Measurements from ENCODE around the gene CACNA1D.

The CACNA1D gene

DNA sequence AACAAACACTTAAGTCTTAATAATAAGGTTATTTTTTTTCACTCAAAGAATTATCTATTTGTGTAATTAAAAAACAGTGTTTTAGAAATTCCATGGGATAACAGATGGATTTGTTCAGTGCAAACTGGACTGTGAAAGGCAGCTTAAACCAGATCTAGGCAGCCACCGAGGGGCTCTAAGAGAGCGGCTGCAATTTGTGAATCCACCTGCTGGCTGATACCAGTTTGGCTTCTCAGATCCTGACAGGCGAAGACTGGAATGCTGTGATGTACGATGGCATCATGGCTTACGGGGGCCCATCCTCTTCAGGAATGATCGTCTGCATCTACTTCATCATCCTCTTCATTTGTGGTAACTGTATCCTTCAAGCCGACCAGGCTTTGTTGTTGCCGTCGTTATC is 232.2 kb downstream of the CACNA1D start:
- in situ Hi-C loops (cut with MboI; ENCODE audit: low sequenced_read_pairs, unreplicated experiment), result no loop called here
- TF ChIP-seq, protein P1, sequence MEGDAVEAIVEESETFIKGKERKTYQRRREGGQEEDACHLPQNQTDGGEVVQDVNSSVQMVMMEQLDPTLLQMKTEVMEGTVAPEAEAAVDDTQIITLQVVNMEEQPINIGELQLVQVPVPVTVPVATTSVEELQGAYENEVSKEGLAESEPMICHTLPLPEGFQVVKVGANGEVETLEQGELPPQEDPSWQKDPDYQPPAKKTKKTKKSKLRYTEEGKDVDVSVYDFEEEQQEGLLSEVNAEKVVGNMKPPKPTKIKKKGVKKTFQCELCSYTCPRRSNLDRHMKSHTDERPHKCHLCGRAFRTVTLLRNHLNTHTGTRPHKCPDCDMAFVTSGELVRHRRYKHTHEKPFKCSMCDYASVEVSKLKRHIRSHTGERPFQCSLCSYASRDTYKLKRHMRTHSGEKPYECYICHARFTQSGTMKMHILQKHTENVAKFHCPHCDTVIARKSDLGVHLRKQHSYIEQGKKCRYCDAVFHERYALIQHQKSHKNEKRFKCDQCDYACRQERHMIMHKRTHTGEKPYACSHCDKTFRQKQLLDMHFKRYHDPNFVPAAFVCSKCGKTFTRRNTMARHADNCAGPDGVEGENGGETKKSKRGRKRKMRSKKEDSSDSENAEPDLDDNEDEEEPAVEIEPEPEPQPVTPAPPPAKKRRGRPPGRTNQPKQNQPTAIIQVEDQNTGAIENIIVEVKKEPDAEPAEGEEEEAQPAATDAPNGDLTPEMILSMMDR (IDR thresholded peaks at IDR 0.05; ENCODE audit: borderline replicate concordance, control extremely low read depth, extremely low read depth, insufficient read depth, missing control alignments), result no peak
- DNase-seq (ENCODE audit: low spot score), result no peak

- in situ Hi-C loops (cut with MboI; ENCODE audit: low sequenced_read_pairs, unreplicated experiment), result no loop called here
Measured at GRCh38 chr3:53728606-53729005, 234.2 kb downstream of the CACNA1D start.

GRCh38 chr3:53729159-53729558 is 234.7 kb downstream of the CACNA1D start:
- TF ChIP-seq, protein P1 (IDR thresholded peaks at IDR 0.05; ENCODE audit: borderline replicate concordance, control extremely low read depth, extremely low read depth, insufficient read depth, missing control alignments), result no peak
- DNase-seq (ENCODE audit: low spot score), result no peak
- in situ Hi-C loops (cut with MboI; ENCODE audit: low sequenced_read_pairs, unreplicated experiment), result no loop called here

More at GRCh38 chr3:53728606-53729005, 234.2 kb downstream of the CACNA1D start:
- TF ChIP-seq, protein P1 (IDR thresholded peaks at IDR 0.05; ENCODE audit: borderline replicate concordance, control extremely low read depth, extremely low read depth, insufficient read depth, missing control alignments), result no peak
- DNase-seq (ENCODE audit: low spot score), result no peak

DNA sequence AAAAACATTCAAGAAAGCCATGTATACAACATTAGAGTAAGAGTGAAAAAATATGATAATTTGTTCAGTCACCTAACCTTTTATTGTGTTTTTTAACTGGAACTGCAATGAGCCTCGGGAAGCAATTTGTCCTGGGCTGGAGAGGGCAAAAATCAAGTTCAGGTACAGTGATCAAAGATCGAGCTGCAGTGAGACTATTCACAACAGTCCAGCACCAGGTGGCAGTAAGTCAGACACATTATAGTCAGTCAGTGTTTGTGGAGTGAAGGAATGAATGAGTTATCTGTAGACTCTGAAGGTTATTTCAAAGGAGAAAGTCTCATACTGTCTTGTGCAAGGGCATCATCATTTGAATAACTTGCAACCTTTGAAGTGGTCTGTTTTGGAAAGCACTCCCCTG is 235.2 kb downstream of the CACNA1D start:
- DNase-seq (ENCODE audit: low spot score), result no peak
- in situ Hi-C loops (cut with MboI; ENCODE audit: low sequenced_read_pairs, unreplicated experiment), result no loop called here
- TF ChIP-seq, protein P1 (IDR thresholded peaks at IDR 0.05; ENCODE audit: borderline replicate concordance, control extremely low read depth, extremely low read depth, insufficient read depth, missing control alignments), result peak; percentile 10

DNA sequence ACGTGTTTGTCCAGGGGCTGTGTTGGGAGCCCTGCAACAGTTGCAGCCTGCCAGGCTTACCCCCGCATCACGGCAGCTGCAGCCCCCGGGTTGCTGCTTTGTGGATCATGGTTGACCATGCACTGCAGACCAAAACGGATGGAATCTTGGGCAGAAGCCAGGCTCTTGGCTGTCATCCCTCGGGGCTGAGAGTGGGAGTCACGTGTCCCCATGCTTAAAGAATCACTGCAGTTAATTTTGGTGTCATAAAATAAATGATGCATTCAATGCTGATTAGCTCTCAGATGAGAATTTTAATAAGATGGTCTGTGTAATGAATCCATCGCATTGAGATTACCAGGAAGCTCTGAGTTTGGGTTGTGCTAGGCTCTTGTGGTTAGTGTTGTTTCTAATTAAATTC is 236.2 kb downstream of the CACNA1D start:
- in situ Hi-C loops (cut with MboI; ENCODE audit: low sequenced_read_pairs, unreplicated experiment), result no loop called here
- DNase-seq (ENCODE audit: low spot score), result no peak
- TF ChIP-seq, protein P1 (IDR thresholded peaks at IDR 0.05; ENCODE audit: borderline replicate concordance, control extremely low read depth, extremely low read depth, insufficient read depth, missing control alignments), result no peak

GRCh38 chr3:53731934-53732624 is 237.7 kb downstream of the CACNA1D start:
- TF ChIP-seq, protein P1 (IDR thresholded peaks at IDR 0.05; ENCODE audit: borderline replicate concordance, control extremely low read depth, extremely low read depth, insufficient read depth, missing control alignments), result no peak
- DNase-seq (ENCODE audit: low spot score), result no peak
- in situ Hi-C loops (cut with MboI; ENCODE audit: low sequenced_read_pairs, unreplicated experiment), result no loop called here

Data from GM13976 (cell line).